Left lobe of liver (tissue), 2 donors: Measurements from ENCODE around the gene PTK7. TPM values are rescaled to one million over a fixed set of nuclear protein-coding genes. Genes with fewer than 3 reads are reported as not detected.
A peak's percentile ranks its signal among the peaks of the same experiment; 100 is the strongest.
"Not testable (repeated sequence)": the region's sequence is repeated elsewhere in the genome, so short reads cannot be mapped to it uniquely, and the experiment has no call there.

ENCODE experiments used
- ATAC-seq: fragments of 200-7000 bp; cut with Tn5 transposase; one replicate; pipeline ENCODE4 v1.9.1; 2020; ENCODE audit warnings: mild to moderate bottlenecking, moderate library complexity
- DNase-seq: peaks from one replicate; pipeline ENCODE4 v3.0.0-alpha.2; 2020; ENCODE audit warnings: low spot score
- total RNA-seq: library from RNA; stranded (reverse); gene quantifications from one replicate; pipeline ENCODE4 v1.2.1, GENCODE V29; 2021
- donor health status: DM: no; HTN: no; CAD: no; lungs with moderate emphysema.
- donor health status: DM: no; HTN: yes; CAD: no.

The PTK7 gene
- total RNA-seq, 1 donor from 2014 or later = 1.3 TPM

DNA sequence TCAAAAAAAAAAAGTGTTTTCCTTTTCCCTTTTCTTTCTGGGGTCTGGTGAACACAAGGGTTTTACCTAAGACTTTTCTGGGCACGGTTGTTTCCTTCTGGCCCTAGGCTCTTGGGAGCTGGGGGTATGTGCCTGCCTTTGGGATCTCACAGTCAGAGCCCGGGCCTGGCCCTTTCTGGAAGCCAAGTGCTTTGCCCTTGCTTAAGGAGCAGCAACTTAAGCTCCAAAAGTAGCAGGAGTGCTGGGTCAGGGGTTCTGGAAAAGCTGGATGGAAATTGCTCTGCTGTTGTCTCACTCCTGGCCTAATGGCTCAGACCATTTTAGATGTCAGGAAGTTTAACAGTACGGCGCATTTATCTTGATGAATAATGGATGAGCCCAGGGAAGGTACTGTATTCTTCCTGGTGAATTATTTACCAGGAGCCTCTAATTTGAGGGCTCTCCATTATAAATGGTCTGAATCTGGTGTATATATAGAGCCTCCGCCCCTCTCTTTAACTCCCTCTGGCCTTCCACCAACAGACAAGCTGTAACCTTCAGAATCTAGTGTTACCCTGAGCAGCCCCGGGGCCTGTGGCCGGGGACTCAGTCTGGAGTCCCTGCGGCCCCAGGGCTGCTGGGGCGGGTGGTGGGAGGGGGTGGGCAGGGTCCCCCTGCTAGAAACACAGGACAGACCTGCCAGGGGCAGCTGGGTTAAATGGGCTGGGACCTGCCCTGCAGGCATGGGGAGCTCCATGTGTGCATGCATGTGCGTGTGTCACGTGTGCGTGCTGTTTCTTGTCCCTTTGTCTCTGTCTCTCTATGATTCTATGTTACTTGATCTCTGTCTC, 37.5 kb downstream of the PTK7 start:
- DNase-seq (no peak), ATAC-seq (no peak)

DNA sequence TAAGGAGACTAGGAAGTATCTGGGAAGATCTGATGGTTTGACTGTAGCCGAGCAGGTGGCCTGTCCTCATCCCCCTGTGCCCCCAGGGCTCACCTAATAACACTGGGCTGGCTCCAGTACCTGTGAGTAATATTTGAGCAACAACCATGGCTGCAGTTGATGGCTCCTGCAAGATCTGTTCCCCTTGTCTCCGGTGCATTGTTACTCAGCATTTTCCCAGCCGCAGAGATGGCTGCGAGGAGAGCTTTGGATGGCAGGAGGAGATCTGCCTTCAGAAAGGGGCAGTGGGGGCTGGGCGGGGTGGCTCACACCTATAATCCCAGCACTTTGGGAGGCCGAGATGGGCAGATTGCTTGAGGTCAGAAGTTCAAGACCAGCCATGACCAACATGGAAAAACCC, 39.3 kb downstream of the PTK7 start:
- DNase-seq = no peak
- no peak for ATAC-seq

DNA sequence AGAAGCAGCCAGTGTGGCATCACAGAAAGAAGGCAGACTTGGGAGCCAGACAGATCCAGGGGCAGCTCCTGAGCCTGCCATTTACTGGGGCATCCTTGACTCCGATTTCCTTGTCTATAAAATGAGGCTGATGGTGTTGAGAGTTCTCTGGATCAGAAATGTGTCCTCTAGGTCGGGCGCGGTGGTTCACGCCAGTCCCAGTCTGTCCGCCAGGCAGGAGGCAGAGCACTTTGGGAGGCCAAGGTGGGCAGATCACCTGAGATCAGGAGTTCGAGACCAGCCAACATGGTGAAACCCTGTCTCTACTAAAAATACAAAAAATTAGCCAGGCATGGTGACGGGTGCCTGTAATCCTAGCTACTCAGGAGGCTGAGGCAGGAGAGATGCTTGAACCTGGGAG, 41.4 kb downstream of the PTK7 start:
- DNase-seq, ATAC-seq: not testable (repeated sequence)

DNA sequence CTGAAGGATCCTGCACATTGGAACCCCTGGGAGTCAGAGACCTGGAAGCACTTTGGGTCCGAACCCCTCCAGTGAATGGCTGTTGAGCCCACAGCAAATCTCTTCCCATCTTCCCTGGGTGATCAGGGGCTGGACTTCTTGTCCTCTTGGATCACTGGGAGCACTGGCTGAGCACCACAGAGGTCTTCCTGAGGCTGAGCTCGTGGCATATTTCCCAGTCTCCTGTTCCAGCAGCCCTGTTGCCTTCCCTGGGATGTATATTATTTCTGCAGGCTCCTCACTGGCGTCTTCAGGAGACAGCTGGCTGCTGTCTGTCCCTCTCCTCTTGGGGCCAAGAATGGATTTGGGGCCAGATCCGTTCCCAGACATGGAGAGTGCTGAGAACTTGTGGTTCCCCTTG, 43.4 kb downstream of the PTK7 start:
- no peak for ATAC-seq
- DNase-seq = no peak

DNA sequence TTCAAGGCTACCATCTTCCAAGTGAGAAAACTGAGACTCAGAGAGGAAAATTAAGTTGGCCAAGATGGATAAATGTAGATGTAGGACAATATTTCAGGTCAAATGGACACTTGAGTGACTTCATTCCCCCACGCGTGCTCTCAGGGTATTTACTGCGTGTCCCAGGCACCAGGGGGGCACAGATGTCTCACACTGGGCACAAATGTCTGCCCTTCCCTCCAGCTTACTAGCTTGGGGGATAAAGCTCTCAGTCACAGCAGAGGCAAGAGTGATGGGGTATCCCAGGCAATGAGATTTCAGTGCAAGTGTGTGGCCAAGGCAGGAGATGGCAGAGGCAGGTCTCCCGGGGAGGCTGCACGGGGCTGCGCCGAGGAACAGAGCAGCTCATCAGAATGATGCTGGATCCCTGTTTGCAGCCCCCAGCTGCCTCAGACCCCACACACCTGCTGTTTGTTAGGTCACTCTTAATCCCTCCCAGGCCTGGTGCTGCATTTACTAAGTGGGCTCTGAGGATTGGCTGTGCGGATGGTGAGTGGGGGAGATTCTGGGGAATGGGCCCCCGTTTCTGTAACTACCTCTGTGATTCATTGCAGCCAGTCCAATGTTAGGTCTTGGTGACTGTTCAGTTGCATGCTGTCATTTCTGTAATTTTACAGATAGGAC, 44.1 kb downstream of the PTK7 start:
- DNase-seq (no peak), ATAC-seq (no peak)

DNA sequence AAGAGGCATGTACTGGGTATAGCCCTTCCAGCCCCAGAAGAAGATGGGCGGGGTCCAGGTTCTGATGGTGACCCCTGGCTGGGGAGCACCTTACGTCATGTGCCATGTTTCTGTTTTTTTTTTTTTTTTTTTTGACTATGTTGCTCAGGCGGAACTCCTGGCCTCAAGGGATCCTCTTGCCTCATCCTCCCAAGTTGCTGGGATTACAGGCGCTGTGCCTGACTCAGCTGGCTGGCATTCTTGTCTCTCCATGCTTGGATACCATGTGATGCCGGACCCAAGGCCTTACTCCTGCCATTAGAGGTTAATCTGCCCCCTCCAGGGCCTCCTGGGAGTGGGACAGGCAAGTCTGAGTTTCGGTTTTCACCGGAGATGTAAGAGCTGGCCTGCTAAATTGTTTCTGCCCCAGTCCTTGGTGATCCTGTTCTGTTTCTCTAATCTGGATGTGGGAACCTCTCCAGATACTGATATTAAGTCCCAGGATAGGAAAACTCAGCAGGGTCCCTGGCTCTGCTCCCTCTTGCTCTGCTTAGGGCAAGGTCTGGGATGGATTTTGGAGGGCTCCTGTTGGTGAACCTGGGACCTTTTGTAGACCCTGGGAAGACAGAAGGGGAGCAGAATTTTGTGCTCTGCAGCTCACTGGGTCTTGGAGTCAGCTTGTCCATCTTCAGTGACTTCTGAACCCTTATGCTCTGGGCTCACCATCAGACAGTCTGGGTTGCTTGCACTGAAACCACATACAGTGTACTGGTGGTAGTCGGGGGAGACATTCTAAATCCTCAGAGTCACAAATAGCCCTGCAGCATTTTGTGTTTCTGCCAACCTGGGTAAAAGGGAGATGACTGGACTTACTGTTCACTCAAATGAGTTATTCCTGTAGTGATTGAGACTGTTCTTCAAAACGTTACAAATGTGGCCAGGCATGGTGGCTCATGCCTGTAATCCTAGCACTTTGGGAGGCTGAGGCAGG, 45.1 kb downstream of the PTK7 start:
- no peak for ATAC-seq
- no peak for DNase-seq

DNA sequence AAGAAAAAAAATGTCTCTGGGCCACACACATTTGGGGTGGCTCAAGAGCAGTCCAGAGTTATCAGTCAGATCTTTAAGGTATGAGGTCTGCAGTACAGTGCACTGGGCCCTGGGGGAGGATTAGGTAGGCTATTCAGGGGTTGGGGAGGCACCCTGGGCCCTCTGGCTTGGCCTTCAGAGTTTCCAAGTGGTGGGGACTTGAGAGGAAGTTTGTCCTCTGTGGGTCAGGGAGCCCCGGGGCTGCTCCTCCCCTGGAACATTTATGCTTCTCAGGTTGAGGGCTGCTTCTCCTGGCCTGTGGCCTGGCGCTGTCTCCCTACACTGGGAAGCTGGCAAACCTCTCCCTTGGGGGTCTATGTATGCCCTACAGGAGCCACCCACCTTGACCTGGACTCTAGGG, 46.0 kb downstream of the PTK7 start:
- ATAC-seq (no peak), DNase-seq (no peak)

DNA sequence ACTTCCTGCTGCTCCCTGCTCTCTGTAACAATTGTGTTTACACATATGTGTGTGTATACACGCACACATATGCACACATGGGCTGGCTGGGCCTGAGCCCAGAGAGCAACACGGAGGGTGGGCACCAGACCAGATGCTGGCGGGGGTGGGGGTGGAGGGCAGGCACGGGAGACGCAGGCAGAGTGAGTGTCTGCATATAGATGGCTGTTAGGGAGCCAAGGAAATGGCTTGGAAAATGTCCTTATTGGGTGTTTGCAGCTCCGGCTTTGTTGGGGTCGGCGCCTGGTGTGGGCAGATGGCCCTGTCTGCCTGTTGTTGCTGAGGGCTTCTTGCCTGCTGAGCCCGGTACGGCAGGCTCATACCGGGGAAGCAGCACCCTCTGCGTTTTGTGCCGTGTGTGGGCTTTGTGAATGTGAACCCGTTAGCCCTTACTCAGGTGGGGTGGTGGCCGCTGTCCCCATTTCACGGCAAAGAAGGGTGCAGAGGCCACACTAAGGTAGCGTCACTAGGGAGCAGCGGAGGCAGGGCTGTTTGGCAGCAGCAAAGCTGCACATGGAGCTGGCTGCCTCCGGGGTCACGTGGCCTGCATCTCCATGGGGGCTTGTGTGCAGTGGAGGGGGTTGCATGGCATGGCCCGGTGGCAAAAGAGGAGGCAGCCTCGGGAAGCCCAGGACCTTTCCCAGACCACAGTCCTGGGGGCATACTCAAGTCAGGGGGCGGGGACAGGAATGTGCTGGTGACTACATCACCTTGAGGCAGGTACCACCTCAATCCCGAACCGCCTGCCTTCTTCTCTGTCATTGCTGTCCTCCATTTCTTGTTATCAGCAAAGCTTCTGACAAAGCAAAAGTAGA, 47.6 kb downstream of the PTK7 start:
- DNase-seq (no peak), ATAC-seq (no peak)

DNA sequence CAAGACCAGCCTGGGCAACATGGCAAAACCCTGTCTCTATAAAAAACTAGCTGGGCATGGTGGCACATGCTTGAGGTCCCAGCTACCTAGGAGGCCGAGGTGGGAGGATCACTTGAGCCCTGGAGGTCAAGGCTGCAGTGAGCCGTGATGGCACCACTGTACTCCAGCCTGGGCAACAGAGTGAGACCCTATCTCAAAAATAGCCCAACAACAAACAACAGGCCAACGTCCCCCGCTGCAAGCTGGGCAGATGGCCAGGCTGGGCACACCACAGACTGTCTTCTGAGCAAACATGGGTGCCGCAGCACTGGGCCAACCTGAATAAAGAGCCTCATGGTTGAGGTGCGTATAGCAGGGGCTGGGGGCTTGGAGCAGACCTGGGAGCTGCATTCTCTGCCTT, 48.4 kb downstream of the PTK7 start:
- ATAC-seq (no peak), DNase-seq (no peak)

DNA sequence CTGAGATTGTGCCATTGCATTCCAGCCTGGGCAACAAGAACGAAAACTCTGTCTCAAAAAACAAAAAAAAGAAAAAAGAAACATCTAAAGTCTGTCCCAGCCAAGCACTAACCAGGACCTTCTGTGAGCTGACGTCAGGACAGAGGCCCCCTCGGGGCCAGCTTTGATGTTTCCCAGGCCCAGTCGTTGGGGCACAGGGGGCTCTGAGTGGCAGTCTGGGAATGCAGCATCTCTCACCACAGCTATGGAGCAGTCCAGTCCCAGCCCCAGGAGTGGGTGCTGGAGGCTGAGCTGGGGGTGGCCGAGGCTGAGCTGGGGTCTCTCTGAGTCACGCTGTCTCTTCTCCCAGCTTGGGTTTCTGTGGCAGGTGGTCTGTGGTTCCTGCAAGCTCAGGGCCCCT, 49.0 kb downstream of the PTK7 start:
- ATAC-seq = no peak
- no peak for DNase-seq

DNA sequence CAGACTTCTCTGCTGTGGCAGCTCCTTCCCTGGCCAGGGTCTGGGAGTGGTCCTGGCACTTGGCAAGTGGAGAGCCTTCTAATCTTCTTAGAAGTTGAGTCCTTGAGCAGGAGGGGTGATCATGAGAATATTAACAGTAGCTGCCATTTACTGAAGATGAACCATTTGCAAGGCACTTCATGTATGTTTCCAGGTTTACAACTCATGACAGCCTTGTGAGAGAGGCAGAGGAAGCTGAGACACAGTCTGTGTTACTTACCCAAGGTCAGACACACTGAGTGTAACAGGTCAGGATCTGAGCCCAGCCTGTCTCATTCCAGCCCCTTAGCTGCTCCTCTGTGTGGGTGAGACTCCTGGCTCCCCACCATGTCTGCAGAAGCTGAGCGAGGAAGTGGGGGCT, 49.4 kb downstream of the PTK7 start:
- DNase-seq (no peak), ATAC-seq (no peak)

DNA sequence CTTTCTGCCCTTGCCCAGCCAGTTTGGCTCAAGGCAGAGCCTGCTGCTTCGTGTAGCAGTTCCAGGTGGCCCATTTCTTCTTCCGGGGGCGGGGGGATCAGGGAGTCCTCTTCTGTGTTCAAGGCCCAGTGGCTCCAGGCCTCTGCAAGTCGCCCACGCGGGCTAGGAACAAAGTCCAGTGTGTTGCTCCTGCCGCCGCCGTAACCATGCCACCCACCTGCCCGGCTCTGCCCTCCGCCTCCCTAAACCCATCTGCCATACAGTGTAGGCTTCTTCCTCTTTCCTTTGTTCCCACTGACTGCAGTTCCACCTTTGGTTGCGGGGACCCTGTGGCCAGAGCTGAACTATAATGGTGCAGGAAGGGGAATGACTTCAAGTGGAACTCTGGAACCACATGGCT, 51.1 kb downstream of the PTK7 start:
- ATAC-seq = peak; percentile 68
- no peak for DNase-seq

DNA sequence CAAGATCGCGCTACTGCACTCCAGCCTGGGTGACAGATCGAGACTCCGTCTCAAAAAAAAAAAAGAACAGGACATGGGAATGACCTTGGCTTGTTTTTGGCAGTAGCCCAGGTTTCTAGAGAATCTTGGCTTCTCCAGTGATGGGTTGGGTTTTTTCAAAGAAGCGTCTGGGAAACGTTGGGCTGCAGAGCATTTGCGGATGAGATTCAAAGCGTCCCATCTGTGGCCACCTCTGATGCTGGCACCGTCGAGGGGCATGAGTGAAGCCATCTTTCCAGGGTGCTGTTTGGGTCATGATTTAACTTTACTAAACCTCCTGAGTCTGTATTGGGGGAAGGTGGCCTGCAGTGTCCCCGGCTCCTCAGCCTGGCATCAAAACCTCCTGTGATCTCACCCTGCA, 51.8 kb downstream of the PTK7 start:
- DNase-seq (no peak), ATAC-seq (no peak)

DNA sequence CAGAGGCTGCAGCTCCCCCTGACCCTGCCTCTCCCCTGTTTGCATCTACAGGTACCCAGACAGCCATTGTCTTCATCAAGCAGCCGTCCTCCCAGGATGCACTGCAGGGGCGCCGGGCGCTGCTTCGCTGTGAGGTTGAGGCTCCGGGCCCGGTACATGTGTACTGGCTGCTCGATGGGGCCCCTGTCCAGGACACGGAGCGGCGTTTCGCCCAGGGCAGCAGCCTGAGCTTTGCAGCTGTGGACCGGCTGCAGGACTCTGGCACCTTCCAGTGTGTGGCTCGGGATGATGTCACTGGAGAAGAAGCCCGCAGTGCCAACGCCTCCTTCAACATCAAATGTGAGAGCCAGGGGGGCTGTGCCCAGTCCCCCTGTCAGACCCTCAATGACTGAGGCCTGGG, 52.8 kb downstream of the PTK7 start:
- DNase-seq = no peak
- no peak for ATAC-seq

DNA sequence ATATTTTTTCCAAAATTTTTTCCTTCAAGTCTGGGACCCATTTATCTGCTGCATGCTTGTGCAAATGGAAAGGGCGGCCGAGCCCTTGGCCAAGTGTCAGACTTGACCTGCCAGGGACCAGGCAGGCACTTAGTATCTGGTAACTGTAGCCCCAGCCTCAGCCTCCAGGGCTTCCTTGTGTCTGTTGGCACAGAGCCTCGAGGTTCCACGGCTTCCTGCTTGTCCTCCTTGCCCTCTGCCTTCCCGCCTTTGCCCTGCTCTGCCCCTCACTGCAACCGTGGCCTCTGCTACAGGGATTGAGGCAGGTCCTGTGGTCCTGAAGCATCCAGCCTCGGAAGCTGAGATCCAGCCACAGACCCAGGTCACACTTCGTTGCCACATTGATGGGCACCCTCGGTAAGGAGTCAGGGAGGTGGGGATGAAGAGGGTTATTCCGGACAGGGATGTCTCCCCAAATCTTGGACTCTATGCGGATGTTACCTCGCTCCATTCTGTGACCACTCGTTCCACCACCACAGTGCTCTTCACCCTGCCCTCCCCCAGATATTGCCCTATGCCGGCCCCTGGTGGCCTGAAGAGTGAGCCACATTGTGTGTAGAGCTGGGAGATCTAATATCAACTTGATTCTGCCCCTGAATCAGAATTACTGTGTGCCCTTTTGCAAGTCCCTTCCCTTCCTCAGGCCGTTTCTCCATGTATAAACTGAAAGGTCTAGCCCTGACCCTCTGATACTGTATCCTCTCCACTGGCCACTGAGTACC, 53.5 kb downstream of the PTK7 start:
- DNase-seq = no peak
- peak; percentile 85 for ATAC-seq

DNA sequence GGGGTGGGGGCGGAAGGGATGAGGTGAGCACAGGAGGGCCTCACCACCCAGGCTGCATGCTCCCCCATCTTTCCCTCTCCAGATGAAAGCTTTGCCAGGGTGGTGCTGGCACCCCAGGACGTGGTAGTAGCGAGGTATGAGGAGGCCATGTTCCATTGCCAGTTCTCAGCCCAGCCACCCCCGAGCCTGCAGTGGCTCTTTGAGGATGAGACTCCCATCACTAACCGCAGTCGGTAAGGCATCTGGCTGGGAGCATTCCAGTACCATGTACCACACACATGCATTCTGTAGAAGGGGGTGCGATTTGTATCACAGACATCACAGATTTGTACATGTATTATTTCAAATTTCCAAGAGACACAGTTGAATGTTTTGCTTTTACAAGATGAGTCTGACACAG, 54.3 kb downstream of the PTK7 start:
- DNase-seq = no peak
- ATAC-seq = no peak

DNA sequence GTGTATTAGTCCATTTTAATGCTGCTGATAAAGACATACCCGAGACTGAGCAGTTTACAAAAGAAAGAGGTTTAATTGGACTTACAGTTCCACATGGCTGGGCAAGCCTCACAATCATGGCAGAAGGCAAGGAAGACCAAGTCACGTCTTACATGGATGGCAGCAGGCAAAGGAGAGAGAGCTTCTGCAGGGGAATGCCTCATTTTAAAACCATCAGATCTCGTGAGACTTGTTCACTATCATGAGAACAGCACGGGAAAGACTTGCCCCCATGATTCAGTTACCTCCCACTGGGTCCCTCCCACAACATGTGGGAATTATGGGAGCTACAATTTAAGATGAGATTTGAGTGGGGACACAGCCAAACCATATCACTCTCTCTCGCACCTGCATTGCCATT, 55.3 kb downstream of the PTK7 start:
- not testable (repeated sequence) for DNase-seq, ATAC-seq

DNA sequence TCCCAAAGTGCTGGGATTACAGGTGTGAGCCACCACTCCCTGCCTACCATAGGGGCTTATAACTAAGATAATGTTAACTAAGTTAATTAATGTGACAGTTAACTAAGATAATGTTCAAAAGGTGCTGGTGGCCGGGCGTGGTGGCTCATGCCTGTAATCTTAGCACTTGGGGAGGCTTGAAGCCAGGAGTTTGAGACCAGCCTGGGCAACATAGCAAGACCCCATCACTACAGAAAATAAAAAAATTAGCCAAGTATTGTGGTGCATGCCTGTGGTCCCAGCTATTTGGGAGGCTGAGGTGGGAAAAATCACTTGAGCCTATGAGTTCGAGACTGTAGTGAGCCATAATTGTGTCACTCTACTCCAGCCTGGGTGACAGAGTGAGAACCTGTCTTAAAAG, 62.2 kb downstream of the PTK7 start:
- ATAC-seq = no peak
- no peak for DNase-seq

DNA sequence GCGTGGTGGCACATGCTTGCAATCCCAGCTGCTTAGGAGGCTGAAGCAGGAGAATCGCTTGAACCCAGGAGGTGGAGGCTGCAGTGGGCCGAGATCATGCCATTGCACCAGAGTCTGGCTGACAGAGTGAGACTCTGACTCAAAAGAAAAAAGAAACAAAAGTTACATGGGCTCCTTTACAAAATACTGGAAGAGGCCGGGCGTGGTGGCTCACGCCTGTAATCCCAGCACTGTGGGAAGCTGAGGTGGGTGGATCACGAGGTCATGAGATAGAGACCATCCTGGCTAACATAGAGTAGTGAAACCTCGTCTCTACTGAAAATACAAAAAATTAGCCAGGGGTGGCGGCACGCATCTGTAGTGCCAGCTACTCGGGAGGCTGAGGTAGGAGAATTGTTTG, 63.9 kb downstream of the PTK7 start:
- not testable (repeated sequence) for DNase-seq, ATAC-seq

DNA sequence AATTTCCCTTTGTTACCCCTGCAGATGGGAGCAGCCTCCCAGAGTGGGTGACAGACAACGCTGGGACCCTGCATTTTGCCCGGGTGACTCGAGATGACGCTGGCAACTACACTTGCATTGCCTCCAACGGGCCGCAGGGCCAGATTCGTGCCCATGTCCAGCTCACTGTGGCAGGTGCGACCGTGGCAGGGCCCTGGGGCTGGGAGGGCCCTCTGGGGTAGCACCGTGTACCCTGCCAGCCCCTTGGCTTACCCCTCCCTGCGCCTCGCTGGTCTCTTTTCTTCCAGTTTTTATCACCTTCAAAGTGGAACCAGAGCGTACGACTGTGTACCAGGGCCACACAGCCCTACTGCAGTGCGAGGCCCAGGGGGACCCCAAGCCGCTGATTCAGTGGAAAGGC, 65.5 kb downstream of the PTK7 start:
- DNase-seq (no peak), ATAC-seq (no peak)
